Parathyroid adenoma (tissue), 2 donors: ENCODE results near the gene ITGA8.

Experiments used
- H2AFZ ChIP-seq: fragments of 300-600 bp; sonication (generic); one replicate; pipeline ENCODE4 v1.7.0; 2017; ENCODE audit warnings: antibody characterized with exemption, mild to moderate bottlenecking
- H3K27ac ChIP-seq: fragments of 300-600 bp; sonication (generic); one replicate; pipeline ENCODE4 v1.7.0; 2017
- H3K27me3 ChIP-seq: fragments of 300-600 bp; sonication (generic); one replicate; pipeline ENCODE4 v1.7.0; 2017; ENCODE audit warnings: low read length; ENCODE audit not compliant: control insufficient read depth, insufficient read depth
- H3K36me3 ChIP-seq: fragments of 300-600 bp; sonication (generic); one replicate; pipeline ENCODE4 v1.7.0; 2017; ENCODE audit warnings: low read length; ENCODE audit not compliant: control insufficient read depth, insufficient read depth
- H3K4me1 ChIP-seq: fragments of 300-600 bp; sonication (generic); one replicate; pipeline ENCODE4 v1.7.0; 2017; ENCODE audit warnings: control low read depth
- H3K4me2 ChIP-seq: fragments of 300-600 bp; sonication (generic); one replicate; pipeline ENCODE4 v1.7.0; 2017; ENCODE audit warnings: low read length
- H3K4me3 ChIP-seq: fragments of 300-600 bp; sonication (generic); one replicate; pipeline ENCODE4 v1.7.0; 2017; ENCODE audit warnings: low read depth, low read length
- H3K79me2 ChIP-seq: fragments of 300-600 bp; sonication (generic); one replicate; pipeline ENCODE4 v1.7.0; 2017; ENCODE audit warnings: control low read depth
- H3K9ac ChIP-seq: fragments of 300-600 bp; sonication (generic); one replicate; pipeline ENCODE4 v1.7.0; 2017; ENCODE audit warnings: mild to moderate bottlenecking
- H3K9me3 ChIP-seq: fragments of 300-600 bp; sonication (generic); one replicate; pipeline ENCODE4 v1.7.0; 2017; ENCODE audit warnings: low read length; ENCODE audit not compliant: control insufficient read depth
- CTCF ChIP-seq: fragments of 300-600 bp; sonication (generic); IDR thresholded peaks from one replicate; pipeline ENCODE4 v1.7.0; 2017; ENCODE audit warnings: antibody characterized with exemption, mild to moderate bottlenecking
- donor health status: primary hyperparathyroidism.

Gene ITGA8

GRCh38 chr10:15712883-15713282 lies 6.8 kb downstream of the ITGA8 start:
- TF ChIP-seq CTCF: no peak
- H3K4me1 ChIP-seq: no peaks in the 10 kb centered on the region
- no peak overlapping the region for H3K9ac ChIP-seq
- no peak overlapping the region for H3K4me2 ChIP-seq
- no peaks in the 10 kb centered on the region for H3K36me3 ChIP-seq
- no peaks in the 10 kb centered on the region for H3K79me2 ChIP-seq
- H3K27me3 ChIP-seq: no peaks in the 10 kb centered on the region
- H2AFZ ChIP-seq: no peak overlapping the region
- no peak overlapping the region for H3K27ac ChIP-seq
- H3K9me3 ChIP-seq: no peaks in the 10 kb centered on the region
- no peak overlapping the region for H3K4me3 ChIP-seq

- TF ChIP-seq CTCF: no peak
- no peaks in the 10 kb centered on the region for H3K36me3 ChIP-seq
- H3K27ac ChIP-seq: no peak overlapping the region
- H3K9ac ChIP-seq: no peak overlapping the region
- H3K4me1 ChIP-seq: no peaks in the 10 kb centered on the region
- H3K79me2 ChIP-seq: no peaks in the 10 kb centered on the region
- H3K27me3 ChIP-seq: no peaks in the 10 kb centered on the region
- H3K4me3 ChIP-seq: no peak overlapping the region
- H3K4me2 ChIP-seq: no peak overlapping the region
- H3K9me3 ChIP-seq: no peaks in the 10 kb centered on the region
- no peak overlapping the region for H2AFZ ChIP-seq
These were observed 9.3 kb downstream of the ITGA8 start for GRCh38 chr10:15710455-15710854.

- peaks cover 4% of the 10 kb centered on the region for H3K4me1 ChIP-seq
These were observed 14.4 kb downstream of the ITGA8 start for GRCh38 chr10:15705298-15705697.

GRCh38 chr10:15704581-15704968 lies 15.1 kb downstream of the ITGA8 start:
- Histone ChIP-seq H3K27me3 (no peaks in the 10 kb centered on the region), H3K36me3 (no peaks in the 10 kb centered on the region), H2AFZ (no peak overlapping the region), H3K9ac (no peak overlapping the region), H3K4me1 (peaks cover 4% of the 10 kb centered on the region), H3K4me2 (no peak overlapping the region), H3K27ac (no peak overlapping the region), H3K4me3 (no peak overlapping the region), H3K79me2 (no peaks in the 10 kb centered on the region), H3K9me3 (no peaks in the 10 kb centered on the region)
- no peak for TF ChIP-seq CTCF

More at GRCh38 chr10:15705298-15705697, 14.4 kb downstream of the ITGA8 start:
- no peak overlapping the region for H2AFZ ChIP-seq
- no peaks in the 10 kb centered on the region for H3K36me3 ChIP-seq
- no peaks in the 10 kb centered on the region for H3K27me3 ChIP-seq
- H3K9ac ChIP-seq: no peak overlapping the region
- no peak overlapping the region for H3K27ac ChIP-seq
- no peaks in the 10 kb centered on the region for H3K79me2 ChIP-seq
- no peak overlapping the region for H3K4me2 ChIP-seq
- no peak for TF ChIP-seq CTCF
- H3K4me3 ChIP-seq: no peak overlapping the region
- H3K9me3 ChIP-seq: no peaks in the 10 kb centered on the region

- H3K9ac ChIP-seq: no peak overlapping the region
- peaks cover 4% of the 10 kb centered on the region for H3K4me1 ChIP-seq
- no peak for TF ChIP-seq CTCF
- H3K79me2 ChIP-seq: no peaks in the 10 kb centered on the region
- H3K36me3 ChIP-seq: no peaks in the 10 kb centered on the region
- H3K27me3 ChIP-seq: no peaks in the 10 kb centered on the region
- H2AFZ ChIP-seq: no peak overlapping the region
- no peak overlapping the region for H3K4me3 ChIP-seq
- no peak overlapping the region for H3K27ac ChIP-seq
- no peaks in the 10 kb centered on the region for H3K9me3 ChIP-seq
- H3K4me2 ChIP-seq: no peak overlapping the region
These were observed 15.7 kb downstream of the ITGA8 start for GRCh38 chr10:15703944-15704580.
